Thymus (tissue), 11 donors: Measurements from ENCODE around the gene OSBPL2. TPM values are rescaled to one million over a fixed set of nuclear protein-coding genes. Genes with fewer than 3 reads are reported as not detected.

ENCODE experiments used
- DNase-seq, 9 donors: peaks; one replicate each; pipeline ENCODE4 v3.0.0-alpha.2; 2013; ENCODE audit warnings: low spot score in 9 of 9, low read depth in 6 of 9, missing footprints in 1 of 9
- H3K27ac ChIP-seq, 2 donors: one replicate each; pipeline ENCODE4 v1.5.1; 2013; ENCODE audit warnings: control low read depth in 1 of 2, low read depth in 1 of 2, low read length in 1 of 2, mild to moderate bottlenecking in 1 of 2, moderate library complexity in 1 of 2
- H3K27me3 ChIP-seq, 2 donors: one replicate each; pipeline ENCODE4 v1.5.1; 2013; ENCODE audit warnings: low read length in 1 of 2; ENCODE audit not compliant: control insufficient read depth in 2 of 2, insufficient read depth in 1 of 2
- H3K36me3 ChIP-seq, 2 donors: one replicate each; pipeline ENCODE4 v1.5.1; 2013; ENCODE audit warnings: low read length in 1 of 2, mild to moderate bottlenecking in 1 of 2, moderate library complexity in 1 of 2; ENCODE audit not compliant: control insufficient read depth in 2 of 2, insufficient read depth in 2 of 2
- H3K4me1 ChIP-seq, 2 donors: one replicate each; pipeline ENCODE4 v1.5.1; 2013; ENCODE audit warnings: low read length in 2 of 2; ENCODE audit not compliant: control insufficient read depth in 2 of 2, insufficient read depth in 2 of 2
- H3K4me3 ChIP-seq, 2 donors: one replicate each; pipeline ENCODE4 v1.5.1; 2013; ENCODE audit warnings: low read length in 2 of 2, control low read depth in 1 of 2, mild to moderate bottlenecking in 1 of 2
- H3K9me3 ChIP-seq, 2 donors: one replicate each; pipeline ENCODE4 v1.5.1; 2013; ENCODE audit warnings: low read length in 1 of 2, mild to moderate bottlenecking in 1 of 2; ENCODE audit not compliant: control insufficient read depth in 2 of 2, insufficient read depth in 1 of 2
- WGBS: extraction: QIAGEN DNeasy Blood & Tissue Kit; methylation state at CpG from one replicate; pipeline ENCODE4 v1.1.7; 2013; 5-methylcytosine and 5-hydroxymethylcytosine counted together
- polyA plus RNA-seq: library from polyadenylated mRNA; stranded (reverse); fragments of 200-250 nt; gene quantifications from one replicate; pipeline ENCODE4 v1.2.3, GENCODE V29; 2013
- total RNA-seq: library from RNA; stranded (reverse); fragments of 120-200 nt; gene quantifications from one replicate; pipeline ENCODE4 v1.2.4, GENCODE V29; 2013
- donor health status: healthy.

Gene OSBPL2
- total and polyA plus RNA-seq, 2 donors: 17.4 to 27.4 TPM

- no peaks in the 10 kb centered on the region for H3K4me1 ChIP-seq
- DNase-seq: no peak
- no peaks in the 10 kb centered on the region for H3K27me3 ChIP-seq
- no peak overlapping the region for H3K27ac ChIP-seq
- H3K36me3 ChIP-seq: peaks cover 23 to 72% of the 10 kb centered on the region in 2 donors
- no peaks in the 10 kb centered on the region for H3K9me3 ChIP-seq
- H3K4me3 ChIP-seq: no peak overlapping the region
- WGBS: 90% methylated on average over 6 of the region's 6 CpGs
Measured at GRCh38 chr20:62287129-62287528, 48.8 kb downstream of the OSBPL2 start.

DNA sequence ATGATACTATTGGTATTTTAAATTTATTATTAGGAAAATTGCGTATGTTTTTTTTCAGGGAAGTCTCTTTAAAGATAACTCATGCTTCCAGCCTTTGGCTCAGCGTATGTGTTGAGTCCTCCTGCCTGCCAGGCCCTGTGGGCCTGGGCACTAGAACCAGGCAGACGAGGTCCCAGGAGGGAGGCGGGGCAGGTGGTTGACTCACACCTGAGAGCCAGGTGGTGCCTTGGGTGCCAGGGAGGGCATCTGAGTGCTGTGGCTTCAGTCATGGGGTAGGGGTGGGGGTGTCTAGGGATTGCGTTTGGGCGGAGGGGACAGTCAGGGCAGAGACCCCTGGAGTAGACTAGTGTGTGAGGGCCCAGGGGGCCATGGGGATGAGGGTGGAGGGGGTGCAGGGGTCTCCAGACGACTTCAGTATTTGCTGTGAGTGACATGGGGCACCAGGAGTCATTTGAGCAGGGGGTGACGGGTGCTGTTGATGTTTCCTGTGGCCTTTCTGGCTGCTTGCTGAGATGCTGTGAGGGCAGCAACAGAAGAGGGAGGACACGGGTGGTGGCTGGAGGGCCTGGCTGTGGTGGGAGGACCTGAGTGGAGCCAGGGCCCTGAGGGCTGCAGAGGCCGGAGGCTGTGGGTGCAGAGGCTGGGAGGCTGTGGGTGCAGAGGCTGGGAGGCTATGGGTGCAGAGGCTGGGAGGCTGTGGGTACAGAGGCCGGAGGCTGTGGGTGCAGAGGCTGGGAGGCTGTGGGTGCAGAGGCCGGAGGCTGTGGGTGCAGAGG is 49.6 kb downstream of the OSBPL2 start:
- Histone ChIP-seq H3K9me3 (no peaks in the 10 kb centered on the region), H3K27ac (no peak overlapping the region), H3K4me1 (no peaks in the 10 kb centered on the region), H3K27me3 (no peaks in the 10 kb centered on the region), H3K36me3 (peaks cover 25 to 66% of the 10 kb centered on the region in 2 donors), H3K4me3 (no peak overlapping the region)
- no peak for DNase-seq
- 97% methylated on average over 12 of the region's 12 CpGs for WGBS

DNA sequence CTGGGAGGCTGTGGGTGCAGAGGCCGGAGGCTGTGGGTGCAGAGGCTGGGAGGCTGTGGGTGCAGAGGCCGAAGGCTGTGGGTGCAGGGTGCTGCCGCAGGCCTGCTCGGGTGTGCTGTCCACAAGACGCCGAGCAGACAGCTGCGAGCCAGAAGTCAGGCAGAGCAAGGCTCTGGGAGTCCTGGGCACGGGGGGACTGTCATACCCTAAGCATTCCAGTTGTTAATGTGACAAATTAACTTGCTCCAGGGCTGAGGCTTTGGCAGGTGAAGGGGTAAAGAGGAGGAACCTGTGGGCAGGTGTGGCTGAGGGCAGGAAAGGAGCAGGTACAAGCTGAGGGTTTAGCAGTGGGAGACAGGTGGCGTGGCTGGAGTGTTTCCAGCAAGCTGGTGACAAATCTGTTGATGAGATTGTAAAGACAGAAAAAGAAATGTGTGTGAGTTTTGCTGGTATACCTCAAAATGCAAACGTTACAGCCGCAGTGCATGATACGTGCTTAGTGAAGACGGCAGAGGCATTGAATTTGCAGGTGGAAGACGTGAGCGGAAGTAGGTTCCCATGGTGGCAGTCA is 50.3 kb downstream of the OSBPL2 start:
- H3K4me3 ChIP-seq: no peak overlapping the region
- H3K36me3 ChIP-seq: peaks cover 27 to 61% of the 10 kb centered on the region in 2 donors
- WGBS: over 99% methylated on average over 15 of the region's 15 CpGs
- DNase-seq: no peak
- no peaks in the 10 kb centered on the region for H3K27me3 ChIP-seq
- no peaks in the 10 kb centered on the region for H3K9me3 ChIP-seq
- no peak overlapping the region for H3K27ac ChIP-seq
- no peaks in the 10 kb centered on the region for H3K4me1 ChIP-seq

DNA sequence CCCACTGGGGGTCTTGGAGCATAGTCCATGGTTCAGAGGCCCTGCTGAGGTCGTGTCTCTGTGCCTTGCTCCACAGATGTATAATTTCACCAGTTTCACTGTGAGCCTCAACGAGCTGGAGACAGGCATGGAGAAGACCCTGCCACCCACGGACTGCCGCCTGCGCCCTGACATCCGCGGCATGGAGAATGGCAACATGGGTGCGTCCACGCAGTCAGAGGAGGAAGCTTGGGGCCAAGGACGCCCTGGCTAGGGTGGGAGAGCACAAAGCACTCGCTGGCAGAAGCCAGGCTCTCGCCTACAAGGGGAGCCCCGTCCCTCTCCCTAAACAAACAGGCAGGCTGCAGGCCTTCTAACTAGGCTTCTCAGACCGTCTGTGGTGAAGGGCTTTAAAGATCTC is 50.8 kb downstream of the OSBPL2 start:
- 93% methylated on average over 14 of the region's 14 CpGs for WGBS
- H3K9me3 ChIP-seq: no peaks in the 10 kb centered on the region
- no peaks in the 10 kb centered on the region for H3K27me3 ChIP-seq
- no peaks in the 10 kb centered on the region for H3K4me1 ChIP-seq
- H3K36me3 ChIP-seq: peaks cover 25 to 61% of the 10 kb centered on the region in 2 donors
- H3K4me3 ChIP-seq: no peak overlapping the region
- no peak overlapping the region for H3K27ac ChIP-seq
- no peak for DNase-seq

GRCh38 chr20:62289898-62290297 is 51.6 kb downstream of the OSBPL2 start:
- DNase-seq: no peak
- Histone ChIP-seq H3K9me3 (no peaks in the 10 kb centered on the region), H3K36me3 (peaks cover 22 to 61% of the 10 kb centered on the region in 2 donors), H3K27ac (no peak overlapping the region), H3K4me1 (no peaks in the 10 kb centered on the region), H3K27me3 (no peaks in the 10 kb centered on the region), H3K4me3 (no peak overlapping the region)
- 98% methylated on average over 8 of the region's 8 CpGs for WGBS

GRCh38 chr20:62291251-62292066 is 53.1 kb downstream of the OSBPL2 start:
- Histone ChIP-seq H3K36me3 (peaks cover 18 to 59% of the 10 kb centered on the region in 2 donors), H3K9me3 (no peaks in the 10 kb centered on the region), H3K27me3 (no peaks in the 10 kb centered on the region), H3K4me3 (no peak overlapping the region), H3K4me1 (no peaks in the 10 kb centered on the region), H3K27ac (no peak overlapping the region)
- 97% methylated on average over 29 of the region's 29 CpGs for WGBS
- no peak for DNase-seq

- Histone ChIP-seq H3K36me3 (peaks cover 13 to 60% of the 10 kb centered on the region in 2 donors), H3K27ac (no peak overlapping the region), H3K4me3 (no peak overlapping the region), H3K4me1 (no peaks in the 10 kb centered on the region), H3K9me3 (no peaks in the 10 kb centered on the region), H3K27me3 (no peaks in the 10 kb centered on the region)
- 96% methylated on average over 11 of the region's 11 CpGs for WGBS
- no peak for DNase-seq
Measured at GRCh38 chr20:62292108-62292507, 53.8 kb downstream of the OSBPL2 start.

- H3K9me3 ChIP-seq: no peaks in the 10 kb centered on the region
- no peak for DNase-seq
- H3K27me3 ChIP-seq: no peaks in the 10 kb centered on the region
- 98% methylated on average over 20 of the region's 20 CpGs for WGBS
- no peak overlapping the region for H3K27ac ChIP-seq
- H3K4me1 ChIP-seq: no peaks in the 10 kb centered on the region
- peaks cover 13 to 72% of the 10 kb centered on the region in 2 donors for H3K36me3 ChIP-seq
- H3K4me3 ChIP-seq: no peak overlapping the region
Measured at GRCh38 chr20:62293111-62293784, 54.9 kb downstream of the OSBPL2 start.
